ENCODE data around the gene CDKN2A.

CDKN2A gene

DNA sequence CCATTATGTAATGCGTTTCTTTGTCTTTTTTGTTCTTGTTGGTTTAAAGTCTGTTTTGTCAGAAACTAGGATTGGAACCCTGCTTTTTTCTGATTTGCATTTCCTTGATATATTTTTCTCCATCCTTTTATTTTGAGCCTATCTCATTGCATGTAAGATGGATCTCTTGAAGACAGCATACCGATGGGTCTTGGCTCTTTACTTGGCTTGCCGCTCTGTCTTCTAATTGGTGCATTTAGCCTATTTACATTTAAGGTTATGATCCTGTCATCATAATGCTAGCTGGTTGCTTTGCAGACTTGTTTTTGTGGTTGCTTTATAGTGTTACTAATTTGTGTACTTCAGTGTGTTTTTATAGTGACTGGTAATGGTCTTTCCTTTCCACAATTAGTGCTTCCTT, 28.2 kb upstream of the CDKN2A start:
- Histone ChIP-seq H3K4me2 (ENCODE audit: low read depth, low read length, poor library complexity, severe bottlenecking) (no peak overlapping the region), H3K4me3 (ENCODE audit: insufficient read depth, low read length, poor library complexity, severe bottlenecking) (no peak overlapping the region), H3K79me2 (ENCODE audit: insufficient read depth, low read length) (no peaks in the 10 kb centered on the region; the same call in 1 of the 2 replicates), H2AFZ (ENCODE audit: low read depth, low read length, severe bottlenecking) (no peak overlapping the region), H3K36me3 (ENCODE audit: low read length) (peaks cover under 1% of the 10 kb centered on the region; the same call in 1 of the 2 replicates), H3K9ac (ENCODE audit: low read length) (no peak overlapping the region), H3K9me3 (ENCODE audit: insufficient read depth, low read length) (no peaks in the 10 kb centered on the region), H3K27ac (ENCODE audit: low read depth, low read length) (no peak overlapping the region), H3K27me3 (ENCODE audit: low read length) (no peaks in the 10 kb centered on the region), H4K20me1 (ENCODE audit: low read depth, low read length) (no peaks in the 10 kb centered on the region), H3F3A (ENCODE audit: insufficient read depth) (no peaks in the 10 kb centered on the region), H3K9me2 (replicated peaks; ENCODE audit: insufficient read depth, low read length) (no peaks in the 10 kb centered on the region)
- TF ChIP-seq, protein P1, sequence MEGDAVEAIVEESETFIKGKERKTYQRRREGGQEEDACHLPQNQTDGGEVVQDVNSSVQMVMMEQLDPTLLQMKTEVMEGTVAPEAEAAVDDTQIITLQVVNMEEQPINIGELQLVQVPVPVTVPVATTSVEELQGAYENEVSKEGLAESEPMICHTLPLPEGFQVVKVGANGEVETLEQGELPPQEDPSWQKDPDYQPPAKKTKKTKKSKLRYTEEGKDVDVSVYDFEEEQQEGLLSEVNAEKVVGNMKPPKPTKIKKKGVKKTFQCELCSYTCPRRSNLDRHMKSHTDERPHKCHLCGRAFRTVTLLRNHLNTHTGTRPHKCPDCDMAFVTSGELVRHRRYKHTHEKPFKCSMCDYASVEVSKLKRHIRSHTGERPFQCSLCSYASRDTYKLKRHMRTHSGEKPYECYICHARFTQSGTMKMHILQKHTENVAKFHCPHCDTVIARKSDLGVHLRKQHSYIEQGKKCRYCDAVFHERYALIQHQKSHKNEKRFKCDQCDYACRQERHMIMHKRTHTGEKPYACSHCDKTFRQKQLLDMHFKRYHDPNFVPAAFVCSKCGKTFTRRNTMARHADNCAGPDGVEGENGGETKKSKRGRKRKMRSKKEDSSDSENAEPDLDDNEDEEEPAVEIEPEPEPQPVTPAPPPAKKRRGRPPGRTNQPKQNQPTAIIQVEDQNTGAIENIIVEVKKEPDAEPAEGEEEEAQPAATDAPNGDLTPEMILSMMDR (IDR thresholded peaks at IDR 0.05; ENCODE audit: insufficient read depth, low read length, poor library complexity, severe bottlenecking), result no peak
- TF ChIP-seq EZH2phosphoT487 (conservative IDR thresholded peaks at IDR 0.05; ENCODE audit: low read length), result no peak

DNA sequence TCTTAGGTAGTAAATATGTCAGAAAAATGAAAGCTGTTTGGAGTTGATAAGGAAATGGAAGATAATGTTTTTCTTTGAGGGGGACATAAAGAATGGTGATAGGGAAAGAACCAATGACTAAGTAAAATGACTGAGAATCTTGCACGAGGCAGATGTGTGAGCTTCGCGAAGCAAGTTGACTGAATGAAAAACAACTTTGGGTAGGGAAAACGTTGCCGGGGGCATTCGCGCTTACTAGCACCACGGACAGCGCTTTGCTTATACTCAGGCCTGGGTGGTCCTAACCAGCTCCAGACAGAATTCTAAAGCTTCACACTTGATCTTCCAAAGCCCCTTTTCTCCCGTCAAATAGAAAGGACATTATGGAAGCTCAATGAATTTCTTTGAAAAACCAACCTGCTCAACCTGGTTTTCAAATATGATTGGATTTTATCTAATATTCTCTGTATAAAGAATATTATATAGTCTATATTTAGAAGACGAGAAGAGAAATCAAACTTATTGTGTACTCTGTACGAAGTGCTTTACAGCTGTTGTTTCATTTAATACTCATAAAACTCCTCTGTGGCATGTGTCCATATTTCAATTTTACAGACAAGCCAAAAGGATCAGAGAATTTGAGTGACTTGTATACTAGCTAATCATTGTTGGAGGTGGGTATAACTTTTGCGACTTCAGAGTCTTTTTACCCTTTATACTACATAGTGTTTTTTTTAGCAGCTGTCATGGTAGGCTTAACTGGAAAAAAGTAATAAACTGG, 16.9 kb upstream of the CDKN2A start:
- no peak for TF ChIP-seq EZH2phosphoT487 (conservative IDR thresholded peaks at IDR 0.05; ENCODE audit: low read length)
- TF ChIP-seq, protein P1 (IDR thresholded peaks at IDR 0.05; ENCODE audit: insufficient read depth, low read length, poor library complexity, severe bottlenecking), result no peak
- no peaks in the 10 kb centered on the region for H3K9me2 ChIP-seq (replicated peaks; ENCODE audit: insufficient read depth, low read length)
- no peak overlapping the region for H2AFZ ChIP-seq (ENCODE audit: low read depth, low read length, severe bottlenecking)
- no peak overlapping the region for H3K4me3 ChIP-seq (ENCODE audit: insufficient read depth, low read length, poor library complexity, severe bottlenecking)
- H3K4me2 ChIP-seq (ENCODE audit: low read depth, low read length, poor library complexity, severe bottlenecking), result no peak overlapping the region
- H3K9ac ChIP-seq (ENCODE audit: low read length), result no peak overlapping the region
- H3K79me2 ChIP-seq (ENCODE audit: insufficient read depth, low read length), result no peaks in the 10 kb centered on the region
- H4K20me1 ChIP-seq (ENCODE audit: low read depth, low read length), result no peaks in the 10 kb centered on the region
- no peaks in the 10 kb centered on the region for H3K9me3 ChIP-seq (ENCODE audit: insufficient read depth, low read length)
- no peaks in the 10 kb centered on the region for H3K27me3 ChIP-seq (ENCODE audit: low read length)
- H3F3A ChIP-seq (ENCODE audit: insufficient read depth), result peaks cover 7% of the 10 kb centered on the region; the same call in 1 of the 2 replicates
- no peak overlapping the region for H3K27ac ChIP-seq (ENCODE audit: low read depth, low read length)
- H3K36me3 ChIP-seq (ENCODE audit: low read length), result no peaks in the 10 kb centered on the region

DNA sequence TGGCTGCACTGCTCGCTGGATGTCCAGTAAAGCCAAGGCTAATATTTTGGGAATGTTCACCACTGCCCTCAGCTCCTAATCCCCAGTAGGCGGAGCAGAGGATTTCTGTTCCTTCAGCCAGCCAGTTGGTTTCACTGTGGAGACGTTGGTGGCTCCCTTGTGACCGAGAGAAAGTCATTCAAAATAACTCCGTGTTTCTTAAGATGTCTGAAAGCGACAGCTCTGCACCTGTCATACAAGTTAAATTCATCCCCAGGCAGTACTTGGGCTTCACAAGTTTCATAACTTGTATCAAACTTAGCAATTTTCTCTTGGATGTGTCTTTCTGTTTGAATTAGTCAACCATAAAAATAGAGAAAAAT, 15.3 kb upstream of the CDKN2A start:
- Histone ChIP-seq H3K27ac (ENCODE audit: low read depth, low read length) (peak overlapping the region; percentile 15; the same call in 1 of the 2 replicates), H3K9me2 (replicated peaks; ENCODE audit: insufficient read depth, low read length) (no peaks in the 10 kb centered on the region), H3K36me3 (ENCODE audit: low read length) (no peaks in the 10 kb centered on the region), H4K20me1 (ENCODE audit: low read depth, low read length) (no peaks in the 10 kb centered on the region), H3K4me3 (ENCODE audit: insufficient read depth, low read length, poor library complexity, severe bottlenecking) (peak overlapping the region; percentile 77), H3K27me3 (ENCODE audit: low read length) (no peaks in the 10 kb centered on the region), H3K4me2 (ENCODE audit: low read depth, low read length, poor library complexity, severe bottlenecking) (peak overlapping the region; percentile 74), H2AFZ (ENCODE audit: low read depth, low read length, severe bottlenecking) (peak overlapping the region; percentile 88), H3K79me2 (ENCODE audit: insufficient read depth, low read length) (no peaks in the 10 kb centered on the region), H3F3A (ENCODE audit: insufficient read depth) (peaks cover 7% of the 10 kb centered on the region; the same call in 1 of the 2 replicates), H3K9ac (ENCODE audit: low read length) (peak overlapping the region; percentile 62), H3K9me3 (ENCODE audit: insufficient read depth, low read length) (no peaks in the 10 kb centered on the region)
- TF ChIP-seq EZH2phosphoT487 (conservative IDR thresholded peaks at IDR 0.05; ENCODE audit: low read length), result no peak
- TF ChIP-seq, protein P1 (IDR thresholded peaks at IDR 0.05; ENCODE audit: insufficient read depth, low read length, poor library complexity, severe bottlenecking), result no peak
